Neural cell (in vitro differentiated cells): ENCODE data around the gene RBSN. TPM values are rescaled to one million over a fixed set of nuclear protein-coding genes. Genes with fewer than 3 reads are reported as not detected.

Source experiments
- H2AFZ ChIP-seq: fragments of 200-600, 300-800 bp; sonication (generic), shearing (Covaris generic); 2 replicates; pipeline ENCODE4 v1.6.0; 2014; ENCODE audit warnings: low read depth, mild to moderate bottlenecking, antibody characterized with exemption, low read length, moderate library complexity
- H3F3A ChIP-seq: fragments of 200-600 bp; shearing (Covaris generic); 2 replicates; pipeline ENCODE4 v1.6.1; 2016; ENCODE audit warnings: mild to moderate bottlenecking, moderate library complexity, mixed read lengths, antibody characterized with exemption, low read length; ENCODE audit not compliant: insufficient read depth, poor library complexity, severe bottlenecking
- H3K27ac ChIP-seq: fragments of 200-600, 300-800 bp; sonication (generic), shearing (Covaris generic); 2 replicates; pipeline ENCODE4 v1.5.1; 2014; ENCODE audit warnings: mild to moderate bottlenecking, low read length, moderate library complexity
- H3K27me3 ChIP-seq: fragments of 300-800, 200-600 bp; sonication (generic), shearing (Covaris generic); 2 replicates; pipeline ENCODE4 v1.6.0; 2014; ENCODE audit warnings: mild to moderate bottlenecking, low read depth, low read length, moderate library complexity; ENCODE audit not compliant: insufficient read depth
- H3K36me3 ChIP-seq: fragments of 300-800, 200-600 bp; sonication (generic), shearing (Covaris generic); 2 replicates; pipeline ENCODE4 v1.5.1; 2014; ENCODE audit warnings: mild to moderate bottlenecking, antibody characterized with exemption, low read length, moderate library complexity; ENCODE audit not compliant: insufficient read depth
- H3K4me2 ChIP-seq: fragments of 300-800, 200-600 bp; sonication (generic), shearing (Covaris generic); 2 replicates; pipeline ENCODE4 v1.6.0; 2014; ENCODE audit warnings: mild to moderate bottlenecking, low read length
- H3K4me3 ChIP-seq: fragments of 300-800, 200-600 bp; sonication (generic), shearing (Covaris generic); 2 replicates; pipeline ENCODE4 v1.5.1; 2014; ENCODE audit warnings: mild to moderate bottlenecking, low read length, moderate library complexity
- H3K79me2 ChIP-seq: fragments of 200-600 bp; shearing (Covaris generic); replicated peaks from 2 replicates; pipeline ENCODE4 v1.6.0; 2014; ENCODE audit warnings: mild to moderate bottlenecking, low read length, moderate library complexity; ENCODE audit not compliant: insufficient read depth
- H3K9ac ChIP-seq: fragments of 300-800, 200-600 bp; sonication (generic), shearing (Covaris generic); 2 replicates; pipeline ENCODE4 v1.6.1; 2016; ENCODE audit warnings: mild to moderate bottlenecking, low read length, mixed read lengths
- H3K9me2 ChIP-seq: fragments of 200-600 bp; shearing (Covaris generic); 2 replicates; pipeline ENCODE4 v1.6.1; 2016; ENCODE audit warnings: mild to moderate bottlenecking, low read length, mixed read lengths; ENCODE audit not compliant: insufficient read depth
- H3K9me3 ChIP-seq: fragments of 200-600, 300-800 bp; sonication (generic), shearing (Covaris generic); 2 replicates; pipeline ENCODE4 v1.6.1; 2016; ENCODE audit warnings: mild to moderate bottlenecking, mixed run types, low read length, moderate library complexity, mixed read lengths
- H4K20me1 ChIP-seq: fragments of 200-600 bp; shearing (Covaris generic); 2 replicates; pipeline ENCODE4 v1.6.1; 2016; ENCODE audit warnings: mild to moderate bottlenecking, mixed run types; ENCODE audit not compliant: insufficient read depth
- EP300 ChIP-seq: fragments of 450-650 bp; conservative IDR thresholded peaks from 2 replicates; pipeline ENCODE4 v1.6.1; 2014; ENCODE audit warnings: antibody characterized with exemption, mild to moderate bottlenecking, moderate library complexity; ENCODE audit not compliant: poor library complexity, severe bottlenecking
- EZH2 ChIP-seq: fragments of 200-600, 300-800 bp; shearing (Covaris generic), sonication (generic); IDR thresholded peaks from 2 replicates; pipeline ENCODE4 v1.6.1; 2014; ENCODE audit warnings: antibody characterized with exemption, low read length, borderline replicate concordance, mild to moderate bottlenecking; ENCODE audit not compliant: insufficient read depth, poor library complexity, severe bottlenecking
- MXI1 ChIP-seq: fragments of 450-650 bp; conservative IDR thresholded peaks from 2 replicates; pipeline ENCODE4 v1.6.1; 2014; ENCODE audit warnings: antibody characterized with exemption, mild to moderate bottlenecking; ENCODE audit not compliant: poor library complexity, severe bottlenecking
- POLR2AphosphoS5 ChIP-seq: IDR thresholded peaks from 2 replicates; pipeline ENCODE4 v1.6.1; 2012
- RAD21 ChIP-seq: fragments of 450-650 bp; conservative IDR thresholded peaks from 2 replicates; pipeline ENCODE4 v1.6.1; 2014; ENCODE audit warnings: antibody characterized with exemption, mild to moderate bottlenecking, moderate library complexity
- SMC3 ChIP-seq: fragments of 450-650 bp; conservative IDR thresholded peaks from 2 replicates; pipeline ENCODE4 v1.6.1; 2014; ENCODE audit warnings: antibody characterized with exemption, mild to moderate bottlenecking, moderate library complexity; ENCODE audit not compliant: poor library complexity
- TAF1 ChIP-seq: IDR thresholded peaks from 2 replicates; pipeline ENCODE4 v1.6.1; 2012; ENCODE audit warnings: low read depth
- polyA plus RNA-seq: library from polyadenylated mRNA; depleted of rRNA; stranded (reverse); fragments of >200 nt; gene quantifications from 2 replicates; pipeline ENCODE4 v1.2.3, GENCODE V29; 2014
- TF ChIP-seq, protein P1 (sequence below): IDR thresholded peaks from 2 replicates; pipeline ENCODE4 v1.6.1; 2012; ENCODE audit warnings: borderline replicate concordance
- TF ChIP-seq, protein P2 (sequence below): fragments of 450-650 bp; IDR thresholded peaks from 2 replicates; pipeline ENCODE4 v1.5.1; 2014; ENCODE audit warnings: antibody characterized with exemption, mild to moderate bottlenecking, moderate library complexity; ENCODE audit not compliant: poor library complexity, severe bottlenecking

Gene RBSN
- polyA plus RNA-seq, 1 donor from 2014 or later: 27.6 TPM

DNA sequence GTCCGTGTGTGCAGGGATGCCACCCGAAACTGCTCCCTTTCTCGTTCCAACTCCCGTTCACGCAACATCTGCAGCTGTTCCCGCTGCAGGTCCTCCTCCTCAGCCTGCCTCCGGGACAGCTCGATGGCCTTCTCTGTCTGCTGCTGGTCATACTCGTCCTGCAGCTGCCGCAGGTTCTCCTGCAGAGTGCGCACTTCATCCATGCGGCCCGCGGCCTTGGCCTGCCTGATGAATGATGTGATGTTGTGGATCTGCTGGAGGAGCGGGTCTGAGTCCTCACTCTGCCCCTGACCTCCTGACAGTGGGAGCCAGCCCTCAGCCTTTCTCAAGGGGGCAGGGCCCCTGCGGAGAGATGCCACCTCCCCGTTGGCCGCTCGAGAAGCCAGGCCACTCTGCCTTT, 24.4 kb downstream of the RBSN start:
- H3K36me3 ChIP-seq: peaks cover 23% of the 10 kb centered on the region

DNA sequence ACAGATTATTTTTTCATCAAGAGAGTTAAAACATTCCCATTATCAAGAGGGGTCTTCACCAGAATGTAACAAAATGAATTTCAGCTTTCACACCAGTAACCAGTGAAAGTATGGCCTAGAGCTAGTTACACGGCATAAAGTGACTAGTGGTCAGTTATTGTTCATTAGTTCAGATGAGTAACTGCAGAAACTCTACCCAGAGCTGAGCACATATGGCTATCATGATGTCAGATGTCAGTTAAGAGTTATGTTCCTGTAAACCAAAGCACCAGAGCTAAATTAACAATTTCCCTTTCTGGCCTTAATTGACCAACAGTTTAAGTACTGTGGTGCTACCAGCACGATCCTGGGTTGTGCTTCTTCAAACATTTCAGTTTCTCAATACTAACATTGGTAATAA, 27.2 kb downstream of the RBSN start:
- Histone ChIP-seq H2AFZ (no peak overlapping the region), H3K9me3 (no peaks in the 10 kb centered on the region), H3K9ac (no peak overlapping the region), H3F3A (no peaks in the 10 kb centered on the region), H3K79me2 (no peaks in the 10 kb centered on the region), H3K36me3 (peaks cover 12% of the 10 kb centered on the region), H4K20me1 (no peaks in the 10 kb centered on the region), H3K27me3 (no peaks in the 10 kb centered on the region), H3K4me3 (no peak overlapping the region), H3K4me2 (no peak overlapping the region), H3K9me2 (no peaks in the 10 kb centered on the region), H3K27ac (no peak overlapping the region)
- TF ChIP-seq EP300: no peak
- TF ChIP-seq, protein P1, sequence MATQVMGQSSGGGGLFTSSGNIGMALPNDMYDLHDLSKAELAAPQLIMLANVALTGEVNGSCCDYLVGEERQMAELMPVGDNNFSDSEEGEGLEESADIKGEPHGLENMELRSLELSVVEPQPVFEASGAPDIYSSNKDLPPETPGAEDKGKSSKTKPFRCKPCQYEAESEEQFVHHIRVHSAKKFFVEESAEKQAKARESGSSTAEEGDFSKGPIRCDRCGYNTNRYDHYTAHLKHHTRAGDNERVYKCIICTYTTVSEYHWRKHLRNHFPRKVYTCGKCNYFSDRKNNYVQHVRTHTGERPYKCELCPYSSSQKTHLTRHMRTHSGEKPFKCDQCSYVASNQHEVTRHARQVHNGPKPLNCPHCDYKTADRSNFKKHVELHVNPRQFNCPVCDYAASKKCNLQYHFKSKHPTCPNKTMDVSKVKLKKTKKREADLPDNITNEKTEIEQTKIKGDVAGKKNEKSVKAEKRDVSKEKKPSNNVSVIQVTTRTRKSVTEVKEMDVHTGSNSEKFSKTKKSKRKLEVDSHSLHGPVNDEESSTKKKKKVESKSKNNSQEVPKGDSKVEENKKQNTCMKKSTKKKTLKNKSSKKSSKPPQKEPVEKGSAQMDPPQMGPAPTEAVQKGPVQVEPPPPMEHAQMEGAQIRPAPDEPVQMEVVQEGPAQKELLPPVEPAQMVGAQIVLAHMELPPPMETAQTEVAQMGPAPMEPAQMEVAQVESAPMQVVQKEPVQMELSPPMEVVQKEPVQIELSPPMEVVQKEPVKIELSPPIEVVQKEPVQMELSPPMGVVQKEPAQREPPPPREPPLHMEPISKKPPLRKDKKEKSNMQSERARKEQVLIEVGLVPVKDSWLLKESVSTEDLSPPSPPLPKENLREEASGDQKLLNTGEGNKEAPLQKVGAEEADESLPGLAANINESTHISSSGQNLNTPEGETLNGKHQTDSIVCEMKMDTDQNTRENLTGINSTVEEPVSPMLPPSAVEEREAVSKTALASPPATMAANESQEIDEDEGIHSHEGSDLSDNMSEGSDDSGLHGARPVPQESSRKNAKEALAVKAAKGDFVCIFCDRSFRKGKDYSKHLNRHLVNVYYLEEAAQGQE: no peak
- TF ChIP-seq POLR2AphosphoS5: no peak
- TF ChIP-seq MXI1: no peak
- no peak for TF ChIP-seq RAD21
- no peak for TF ChIP-seq SMC3
- TF ChIP-seq EZH2: no peak
- TF ChIP-seq, protein P2, sequence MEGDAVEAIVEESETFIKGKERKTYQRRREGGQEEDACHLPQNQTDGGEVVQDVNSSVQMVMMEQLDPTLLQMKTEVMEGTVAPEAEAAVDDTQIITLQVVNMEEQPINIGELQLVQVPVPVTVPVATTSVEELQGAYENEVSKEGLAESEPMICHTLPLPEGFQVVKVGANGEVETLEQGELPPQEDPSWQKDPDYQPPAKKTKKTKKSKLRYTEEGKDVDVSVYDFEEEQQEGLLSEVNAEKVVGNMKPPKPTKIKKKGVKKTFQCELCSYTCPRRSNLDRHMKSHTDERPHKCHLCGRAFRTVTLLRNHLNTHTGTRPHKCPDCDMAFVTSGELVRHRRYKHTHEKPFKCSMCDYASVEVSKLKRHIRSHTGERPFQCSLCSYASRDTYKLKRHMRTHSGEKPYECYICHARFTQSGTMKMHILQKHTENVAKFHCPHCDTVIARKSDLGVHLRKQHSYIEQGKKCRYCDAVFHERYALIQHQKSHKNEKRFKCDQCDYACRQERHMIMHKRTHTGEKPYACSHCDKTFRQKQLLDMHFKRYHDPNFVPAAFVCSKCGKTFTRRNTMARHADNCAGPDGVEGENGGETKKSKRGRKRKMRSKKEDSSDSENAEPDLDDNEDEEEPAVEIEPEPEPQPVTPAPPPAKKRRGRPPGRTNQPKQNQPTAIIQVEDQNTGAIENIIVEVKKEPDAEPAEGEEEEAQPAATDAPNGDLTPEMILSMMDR: no peak
- TF ChIP-seq TAF1: no peak

More for the DNA sequence above, 24.4 kb downstream of the RBSN start:
- Histone ChIP-seq H3K4me2 (no peak overlapping the region), H3F3A (no peaks in the 10 kb centered on the region), H3K9me3 (no peaks in the 10 kb centered on the region), H3K4me3 (no peak overlapping the region), H4K20me1 (no peaks in the 10 kb centered on the region), H3K9ac (no peak overlapping the region), H2AFZ (no peak overlapping the region), H3K9me2 (no peaks in the 10 kb centered on the region), H3K27ac (no peak overlapping the region), H3K79me2 (no peaks in the 10 kb centered on the region), H3K27me3 (no peaks in the 10 kb centered on the region)
- TF ChIP-seq, protein P2: no peak
- TF ChIP-seq, protein P1: no peak
- TF ChIP-seq SMC3: no peak
- no peak for TF ChIP-seq RAD21
